Measurements from ENCODE around the gene MTMR6. TPM values are rescaled to one million over a fixed set of nuclear protein-coding genes. Genes with fewer than 3 reads are reported as not detected.

Gene MTMR6
- total RNA-seq, 1 donor from 2014 or later, result 19.7 TPM

- intact Hi-C loops (cut with micrococcal nuclease), result no loop called here
Measured at GRCh38 chr13:25222740-25223139, 64.5 kb downstream of the MTMR6 start.

GRCh38 chr13:25218019-25218418, 69.3 kb downstream of the MTMR6 start:
- intact Hi-C loops (cut with micrococcal nuclease), result no loop called here

GRCh38 chr13:25217023-25217885, 70.0 kb downstream of the MTMR6 start:
- intact Hi-C loops (cut with micrococcal nuclease), result no loop called here

- intact Hi-C loops (cut with micrococcal nuclease), result no loop called here
Measured at GRCh38 chr13:25215253-25215575, 72.1 kb downstream of the MTMR6 start.

GRCh38 chr13:25214491-25215252, 72.6 kb downstream of the MTMR6 start:
- intact Hi-C loops (cut with micrococcal nuclease), result no loop called here

GRCh38 chr13:25213715-25214114, 73.6 kb downstream of the MTMR6 start:
- intact Hi-C loops (cut with micrococcal nuclease), result no loop called here

- intact Hi-C loops (cut with micrococcal nuclease), result no loop called here
Measured at GRCh38 chr13:25210842-25211569, 76.3 kb downstream of the MTMR6 start.

GRCh38 chr13:25207291-25207810, 79.9 kb downstream of the MTMR6 start:
- intact Hi-C loops (cut with micrococcal nuclease), result no loop called here

- intact Hi-C loops (cut with micrococcal nuclease), result no loop called here
Measured at GRCh38 chr13:25204863-25205262, 82.4 kb downstream of the MTMR6 start.

- intact Hi-C loops (cut with micrococcal nuclease), result no loop called here
Measured at GRCh38 chr13:25203127-25203740, 84.1 kb downstream of the MTMR6 start.

GRCh38 chr13:25200783-25201182, 86.5 kb downstream of the MTMR6 start:
- intact Hi-C loops (cut with micrococcal nuclease), result no loop called here

GRCh38 chr13:25198647-25199046, 88.6 kb downstream of the MTMR6 start:
- intact Hi-C loops (cut with micrococcal nuclease), result no loop called here

GRCh38 chr13:25196971-25197370, 90.3 kb downstream of the MTMR6 start:
- intact Hi-C loops (cut with micrococcal nuclease), result no loop called here

Other genes with a start within 250 kb of the MTMR6 start
- gene PABPC3, start 191.4 kb downstream of the MTMR6 start, total RNA-seq, result 0.34 and 0.36 TPM in 2 replicates
- not detected in 2 replicates for gene AMER2, start 115.2 kb downstream of the MTMR6 start, total RNA-seq
- 87.0 and 89.8 TPM in 2 replicates for gene NUP58, start 14.1 kb upstream of the MTMR6 start, total RNA-seq
- gene ATP8A2, start 84.5 kb upstream of the MTMR6 start, total RNA-seq, result 0.41 and 0.50 TPM in 2 replicates

Measured in T-helper 2 cell treated with Interferon-gamma antibody and Interleukin-4, amounts not matched to agents 100 ng/mL and 5 ng/mL, for 36 hours (primary cell).